SJSA1 (cell line): ENCODE measurements around the gene EPHB1. TPM values are rescaled to one million over a fixed set of nuclear protein-coding genes. Genes with fewer than 3 reads are reported as not detected.
A peak's percentile ranks its signal among the peaks of the same experiment; 100 is the strongest.

Experiments used
- DNase-seq, 2 experiments: peaks; one replicate each; pipeline ENCODE4 v3.0.0-alpha.2; 2015 to 2020; ENCODE audit warnings: low spot score in 2 of 2, low read depth in 1 of 2
- H3K27ac ChIP-seq: fragments of 250-450 bp; sonication (Bioruptor Pico); 2 replicates; pipeline ENCODE4 v1.5.1; 2020; ENCODE audit warnings: mild to moderate bottlenecking, moderate library complexity
- H3K27me3 ChIP-seq: fragments of 250-450 bp; sonication (Bioruptor Pico); replicated peaks from 2 replicates; pipeline ENCODE4 v1.5.1; 2020; ENCODE audit warnings: mild to moderate bottlenecking, moderate library complexity
- H3K36me3 ChIP-seq: fragments of 250-450 bp; sonication (Bioruptor Pico); 2 replicates; pipeline ENCODE4 v1.5.1; 2020; ENCODE audit warnings: mild to moderate bottlenecking
- H3K4me1 ChIP-seq: fragments of 250-450 bp; sonication (Bioruptor Pico); replicated peaks from 2 replicates; pipeline ENCODE4 v1.6.1; 2021; ENCODE audit warnings: mild to moderate bottlenecking
- H3K4me3 ChIP-seq: fragments of 250-450 bp; sonication (Bioruptor Pico); 2 replicates; pipeline ENCODE4 v1.5.1; 2020; ENCODE audit warnings: mild to moderate bottlenecking
- H3K9me3 ChIP-seq: fragments of 250-450 bp; sonication (Bioruptor Pico); replicated peaks from 2 replicates; pipeline ENCODE4 v1.5.1; 2020; ENCODE audit warnings: mild to moderate bottlenecking
- total RNA-seq: library from RNA; depleted of rRNA; stranded (reverse); fragments of >200 nt; shearing (Covaris generic); gene quantifications from 2 replicates; pipeline ENCODE4 v1.2.3, GENCODE V29; 2014; rRNA removed

The EPHB1 gene
- total RNA-seq, result not detected in 2 replicates

DNA sequence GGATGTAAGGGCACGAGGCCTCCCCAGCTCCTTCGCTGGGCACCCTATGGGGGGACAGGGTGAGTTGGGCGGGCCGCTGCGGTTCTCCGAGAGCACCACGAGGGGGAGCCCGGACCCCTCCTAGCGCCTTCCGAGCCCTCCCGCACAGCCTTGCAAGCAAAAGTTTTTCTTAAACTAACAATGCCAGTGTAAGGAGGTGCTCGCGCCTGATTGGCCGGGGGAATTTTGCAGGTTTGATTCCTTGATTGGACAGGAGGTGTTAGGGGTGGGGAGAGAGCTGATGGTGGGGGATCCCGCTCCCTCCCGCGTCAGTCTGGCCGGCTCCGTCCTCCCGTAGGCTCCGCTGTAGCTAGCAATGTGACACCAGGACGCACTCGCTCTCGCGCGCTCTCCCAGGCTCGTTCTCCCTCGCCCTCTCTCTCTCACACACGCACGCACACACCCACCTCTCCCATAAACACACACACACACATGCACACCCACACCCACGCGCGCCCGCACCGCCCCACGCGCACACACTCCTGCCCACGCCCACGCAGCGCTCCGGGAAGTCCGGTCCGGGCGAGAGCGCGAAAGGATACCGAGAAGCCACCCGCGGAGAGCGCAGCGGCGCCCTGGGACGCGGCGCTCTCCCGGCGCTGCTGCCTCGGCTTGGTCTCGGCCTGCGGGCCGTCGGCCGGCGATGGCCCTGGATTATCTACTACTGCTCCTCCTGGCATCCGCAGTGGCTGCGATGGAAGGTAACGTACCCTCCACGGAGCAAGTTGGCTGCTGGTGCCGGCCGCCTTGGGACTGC lies at the start of gene EPHB1:
Gene EPHB1 (plus strand): TSS at position 311 of the 796 bp plus-strand sequence.
- DNase-seq, result peak; percentile 78 to 79
- Histone ChIP-seq H3K27me3 (peaks cover 37% of the 10 kb centered on the region), H3K9me3 (no peaks in the 10 kb centered on the region)

DNA sequence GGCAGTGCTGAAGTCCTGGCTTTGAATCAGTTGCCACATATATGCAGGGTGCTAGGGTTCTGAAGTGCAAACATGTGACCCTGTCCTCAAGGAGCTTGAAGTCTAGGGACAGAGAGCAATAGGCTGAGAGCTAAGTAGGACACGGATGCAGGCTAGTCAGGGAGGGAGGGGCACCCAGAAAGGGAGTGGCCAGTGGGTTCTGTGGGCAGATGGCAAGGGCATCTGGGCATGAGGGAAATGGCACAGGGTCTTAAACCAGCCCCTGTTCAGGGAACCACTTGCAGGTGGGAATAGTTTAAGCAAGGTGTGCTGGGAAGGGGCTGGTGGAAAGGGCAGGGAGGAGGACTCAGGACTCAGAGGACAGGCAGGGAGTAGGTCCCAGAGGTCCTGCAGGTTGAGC lies 46.4 kb upstream of the EPHB1 start:
- Histone ChIP-seq H3K27me3 (no peaks in the 10 kb centered on the region), H3K36me3 (no peaks in the 10 kb centered on the region), H3K4me1 (no peaks in the 10 kb centered on the region), H3K27ac (no peak overlapping the region), H3K4me3 (no peak overlapping the region), H3K9me3 (no peaks in the 10 kb centered on the region)
- DNase-seq, result no peak

More for the DNA sequence above, at the start of gene EPHB1:
- Histone ChIP-seq H3K4me1 (peaks cover 15% of the 10 kb centered on the region), H3K36me3 (no peaks in the 10 kb centered on the region), H3K4me3 (peak within 1 kb of the TSS; percentile 29), H3K27ac (no peak within 1 kb of the TSS)

DNA sequence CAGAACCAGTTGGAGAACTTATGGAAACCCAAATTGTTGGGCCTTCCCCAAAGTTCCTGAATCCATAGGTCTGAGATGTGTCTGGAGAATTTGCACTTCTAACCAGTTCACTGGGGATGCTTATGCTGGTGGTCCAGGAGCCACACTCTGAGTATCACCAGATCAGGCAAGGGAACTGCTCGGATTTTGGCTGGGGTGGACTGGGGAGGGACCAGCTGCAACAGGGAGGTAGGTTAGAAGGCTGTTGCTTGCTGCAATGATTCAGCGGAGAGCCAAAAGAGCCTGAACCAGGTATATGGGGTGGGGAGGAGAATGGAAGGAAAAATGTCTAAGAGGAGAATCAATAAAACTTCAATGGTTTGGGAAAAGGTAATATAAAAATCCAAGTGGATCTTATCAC lies 45.9 kb upstream of the EPHB1 start:
- DNase-seq, result no peak
- H3K36me3 ChIP-seq, result no peaks in the 10 kb centered on the region
- no peaks in the 10 kb centered on the region for H3K9me3 ChIP-seq
- no peaks in the 10 kb centered on the region for H3K4me1 ChIP-seq
- no peaks in the 10 kb centered on the region for H3K27me3 ChIP-seq
- no peak overlapping the region for H3K27ac ChIP-seq
- H3K4me3 ChIP-seq, result no peak overlapping the region

DNA sequence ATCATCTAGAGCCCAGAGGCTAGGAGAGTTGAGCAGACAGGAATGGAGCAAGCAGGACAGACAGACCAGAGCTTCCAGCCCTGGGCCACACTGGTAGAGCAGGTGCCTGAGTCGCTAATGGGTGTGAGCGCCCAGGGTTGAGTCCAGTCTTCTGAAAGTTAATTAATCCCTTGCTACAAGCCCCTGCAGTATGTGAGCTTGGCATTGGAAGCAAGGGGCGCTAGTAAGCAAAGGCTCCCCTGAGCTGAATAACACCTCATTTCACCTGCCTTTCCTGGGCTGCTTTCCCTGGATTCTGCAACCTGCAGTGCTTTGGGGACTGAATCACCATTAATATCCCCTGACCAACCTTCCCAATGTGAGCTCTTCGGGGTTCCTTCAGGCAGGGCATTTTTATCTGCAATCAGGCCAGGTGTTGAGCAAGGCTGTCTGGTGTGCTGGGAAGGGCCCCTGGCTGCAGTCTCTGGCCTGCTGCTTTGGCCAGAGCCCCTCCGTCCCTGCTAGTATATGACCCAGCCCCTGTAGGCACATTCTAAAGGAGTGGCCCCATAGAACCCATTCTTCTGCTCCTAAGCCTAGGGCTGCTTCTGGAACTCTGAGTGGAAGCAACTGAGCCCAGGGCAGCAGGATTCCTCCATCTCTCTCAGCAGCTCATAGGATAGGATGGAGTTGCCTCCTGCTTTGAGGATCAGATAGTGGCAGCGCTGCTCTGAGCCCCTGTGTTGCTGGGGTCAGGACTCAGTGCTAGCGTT lies 45.1 kb upstream of the EPHB1 start:
- Histone ChIP-seq H3K4me1 (no peaks in the 10 kb centered on the region), H3K9me3 (no peaks in the 10 kb centered on the region), H3K27ac (no peak overlapping the region), H3K36me3 (no peaks in the 10 kb centered on the region), H3K27me3 (no peaks in the 10 kb centered on the region), H3K4me3 (no peak overlapping the region)
- no peak for DNase-seq

DNA sequence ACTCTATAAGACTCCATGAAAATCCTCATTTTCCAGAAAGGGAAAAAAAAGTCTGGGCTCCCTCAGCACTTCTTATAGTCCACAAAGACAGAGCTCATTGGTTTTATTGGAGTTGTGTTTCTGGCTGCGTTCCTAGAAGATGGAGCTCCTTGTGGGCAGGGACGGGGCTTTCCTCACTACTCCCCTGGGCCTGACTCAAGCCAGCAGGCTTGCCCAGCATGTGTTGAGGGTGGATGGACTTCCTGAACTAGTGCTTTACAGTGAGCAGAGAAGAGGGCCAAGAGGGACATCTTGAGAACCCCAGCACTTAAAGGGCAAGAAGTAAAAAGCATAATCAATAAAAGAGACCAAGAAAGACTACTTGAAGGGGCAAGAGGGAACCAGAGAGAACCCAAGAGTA lies 43.2 kb upstream of the EPHB1 start:
- DNase-seq, result no peak
- Histone ChIP-seq H3K27me3 (no peaks in the 10 kb centered on the region), H3K4me3 (no peak overlapping the region), H3K4me1 (no peaks in the 10 kb centered on the region), H3K9me3 (no peaks in the 10 kb centered on the region), H3K27ac (no peak overlapping the region), H3K36me3 (no peaks in the 10 kb centered on the region)

DNA sequence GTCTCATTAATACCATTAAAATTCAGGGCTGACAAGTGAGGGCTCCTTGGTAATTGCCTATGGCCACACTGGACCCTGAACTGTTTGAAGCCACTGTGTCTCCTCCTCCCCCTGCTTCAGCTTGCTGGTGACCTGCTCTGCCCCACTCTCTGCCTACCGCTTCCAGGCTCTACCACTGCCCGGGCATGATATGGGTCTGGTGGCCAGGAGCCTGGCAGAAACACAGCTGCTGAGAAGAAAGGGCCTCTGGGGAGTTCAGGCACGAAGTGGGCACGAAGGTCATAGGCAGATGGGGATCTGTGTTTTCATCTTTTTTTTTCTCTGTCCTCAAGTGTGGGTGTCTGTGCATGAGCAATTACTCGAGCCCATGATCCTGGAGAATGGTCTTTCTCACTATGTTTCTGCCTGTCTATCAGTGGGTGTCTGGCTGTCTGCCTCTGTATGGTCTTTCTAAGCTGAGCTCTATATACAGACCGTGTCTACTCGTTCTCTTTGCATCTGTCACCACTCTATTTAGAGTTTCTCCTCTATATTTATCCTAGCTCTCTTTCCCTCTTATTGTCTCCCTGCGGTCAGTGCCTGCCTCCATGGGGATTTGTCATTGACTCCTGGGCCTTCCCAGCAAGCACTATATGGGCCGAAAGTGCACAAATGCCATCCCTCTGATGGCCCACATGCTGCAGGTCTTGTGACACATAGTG lies 42.1 kb upstream of the EPHB1 start:
- H3K4me3 ChIP-seq, result no peak overlapping the region
- H3K27ac ChIP-seq, result no peak overlapping the region
- no peaks in the 10 kb centered on the region for H3K4me1 ChIP-seq
- no peaks in the 10 kb centered on the region for H3K27me3 ChIP-seq
- no peaks in the 10 kb centered on the region for H3K9me3 ChIP-seq
- H3K36me3 ChIP-seq, result no peaks in the 10 kb centered on the region
- DNase-seq, result no peak

DNA sequence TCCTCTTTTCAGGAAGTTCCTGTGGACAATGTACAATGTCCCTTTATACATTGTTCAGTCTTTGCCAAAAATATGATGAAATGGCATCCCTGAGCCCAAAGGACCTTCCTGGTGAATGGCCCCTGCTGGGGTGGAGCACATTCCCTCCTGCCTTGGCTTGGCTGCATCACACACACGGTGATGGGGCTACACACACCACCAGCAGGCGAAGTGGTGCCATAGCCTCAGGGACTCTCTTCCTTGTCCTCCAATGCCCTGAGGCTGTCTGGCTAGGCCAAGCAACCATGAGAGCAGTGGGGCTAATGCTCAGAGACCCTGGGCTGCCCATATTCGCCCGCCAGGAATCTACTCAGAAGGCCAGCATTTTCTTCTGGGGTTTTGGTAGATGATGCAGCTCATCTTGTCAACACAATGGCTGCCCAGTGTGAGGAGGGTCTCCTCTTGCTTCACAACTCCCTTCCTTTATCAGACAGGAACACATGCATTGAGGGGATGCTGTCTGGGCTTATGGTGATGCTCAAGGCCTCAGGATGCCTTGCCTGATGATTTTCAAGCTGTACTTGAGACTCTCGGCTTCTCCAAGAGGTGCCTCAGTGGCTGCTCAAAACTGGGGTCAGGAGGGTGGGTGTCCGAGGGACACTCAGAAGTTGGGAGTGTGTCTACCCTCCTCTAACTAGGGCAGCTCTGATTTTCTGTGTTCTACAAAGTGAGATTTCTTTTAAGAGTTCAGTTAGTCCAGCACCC lies 40.9 kb upstream of the EPHB1 start:
- no peaks in the 10 kb centered on the region for H3K27me3 ChIP-seq
- no peaks in the 10 kb centered on the region for H3K9me3 ChIP-seq
- no peak overlapping the region for H3K4me3 ChIP-seq
- DNase-seq, result no peak
- no peaks in the 10 kb centered on the region for H3K4me1 ChIP-seq
- H3K36me3 ChIP-seq, result no peaks in the 10 kb centered on the region
- H3K27ac ChIP-seq, result no peak overlapping the region

DNA sequence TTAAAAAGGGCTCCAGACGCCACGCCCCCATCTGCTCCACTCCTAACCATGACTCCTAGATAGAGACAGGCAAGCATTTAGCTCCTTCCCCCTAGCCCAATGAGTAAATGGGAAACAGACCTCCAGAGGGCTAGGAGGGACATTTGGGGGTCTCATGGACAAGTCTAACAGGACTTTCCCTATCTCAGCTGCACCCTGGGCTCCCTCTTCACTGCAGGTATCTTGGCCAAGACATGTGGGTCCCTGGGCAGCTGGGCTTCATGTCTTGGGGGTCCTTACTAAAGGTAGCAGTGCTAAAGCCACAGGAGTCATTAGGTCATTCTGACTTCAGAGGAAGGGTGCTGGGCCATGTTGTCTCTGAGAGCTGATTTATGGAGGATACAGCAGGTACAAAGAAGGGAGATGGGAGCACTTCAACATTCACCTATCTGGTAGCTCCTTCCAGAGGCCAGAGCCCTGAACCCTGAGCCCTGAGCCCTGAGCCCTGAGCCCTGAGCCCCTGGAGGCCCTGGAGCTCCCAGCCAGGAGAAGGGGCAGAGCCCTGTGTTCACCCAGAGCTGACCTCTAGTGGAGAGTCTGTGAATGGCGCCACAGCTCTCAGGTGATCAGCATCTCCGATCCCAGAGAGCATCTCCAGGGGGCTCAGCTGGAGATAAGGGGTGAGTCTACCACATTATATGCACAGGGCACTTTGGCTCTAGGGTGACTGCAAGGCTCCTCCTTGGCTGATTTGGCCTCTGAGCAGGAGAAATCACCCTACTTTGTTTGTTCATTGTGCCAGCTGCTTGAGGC lies 40.1 kb upstream of the EPHB1 start:
- Histone ChIP-seq H3K36me3 (no peaks in the 10 kb centered on the region), H3K4me1 (no peaks in the 10 kb centered on the region), H3K27ac (no peak overlapping the region), H3K9me3 (no peaks in the 10 kb centered on the region), H3K4me3 (no peak overlapping the region), H3K27me3 (no peaks in the 10 kb centered on the region)
- DNase-seq, result peak in 1 of 2 experiments; percentile 19

DNA sequence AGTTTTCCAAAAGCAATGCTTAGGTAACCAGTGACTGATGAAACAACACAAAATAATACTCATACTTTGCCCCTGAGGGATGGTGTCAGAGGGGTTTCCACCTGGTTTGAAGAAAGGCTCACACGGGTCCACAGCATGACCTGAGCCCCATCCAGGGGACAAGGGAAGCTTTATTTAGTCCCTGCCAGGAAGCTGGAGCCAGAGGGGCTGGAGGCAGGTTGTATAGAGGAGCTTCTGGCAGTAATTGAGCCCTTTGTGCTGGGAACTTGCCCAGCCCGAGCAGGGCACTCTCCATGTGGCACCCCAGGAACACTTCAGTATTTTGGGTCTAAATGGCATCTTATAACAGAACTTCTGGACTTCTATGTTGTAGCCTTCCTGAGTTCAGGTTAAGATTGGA lies 39.2 kb upstream of the EPHB1 start:
- H3K4me3 ChIP-seq, result no peak overlapping the region
- H3K4me1 ChIP-seq, result no peaks in the 10 kb centered on the region
- no peak overlapping the region for H3K27ac ChIP-seq
- H3K36me3 ChIP-seq, result no peaks in the 10 kb centered on the region
- DNase-seq, result no peak
- H3K27me3 ChIP-seq, result no peaks in the 10 kb centered on the region
- H3K9me3 ChIP-seq, result no peaks in the 10 kb centered on the region

DNA sequence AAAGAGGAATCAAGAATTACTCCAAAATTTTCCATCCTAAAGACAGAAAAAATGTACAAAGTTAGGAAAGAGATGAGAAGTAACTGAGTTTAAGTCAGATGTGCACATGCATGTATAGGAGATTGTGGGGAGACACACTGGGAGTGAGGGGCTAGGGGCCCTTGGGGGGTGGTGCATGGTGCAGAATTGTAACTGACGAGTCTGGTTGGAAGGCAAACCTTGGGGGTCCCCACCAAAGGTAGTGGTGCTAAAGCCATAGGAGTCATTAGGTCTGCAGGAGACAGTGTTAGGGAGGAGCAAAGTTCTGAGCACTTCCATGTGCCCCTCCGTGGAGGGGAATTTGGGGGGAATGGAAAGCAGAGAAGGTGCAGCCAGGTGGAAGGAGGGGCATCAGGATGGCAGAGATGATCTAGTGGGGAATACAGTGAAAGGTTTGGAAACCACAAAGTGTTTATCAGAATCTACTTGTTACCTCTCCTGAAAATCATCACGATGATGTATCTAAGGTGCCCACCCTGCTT lies 37.5 kb upstream of the EPHB1 start:
- H3K9me3 ChIP-seq, result no peaks in the 10 kb centered on the region
- no peaks in the 10 kb centered on the region for H3K27me3 ChIP-seq
- no peak overlapping the region for H3K4me3 ChIP-seq
- no peaks in the 10 kb centered on the region for H3K36me3 ChIP-seq
- H3K4me1 ChIP-seq, result no peaks in the 10 kb centered on the region
- DNase-seq, result no peak
- H3K27ac ChIP-seq, result no peak overlapping the region

DNA sequence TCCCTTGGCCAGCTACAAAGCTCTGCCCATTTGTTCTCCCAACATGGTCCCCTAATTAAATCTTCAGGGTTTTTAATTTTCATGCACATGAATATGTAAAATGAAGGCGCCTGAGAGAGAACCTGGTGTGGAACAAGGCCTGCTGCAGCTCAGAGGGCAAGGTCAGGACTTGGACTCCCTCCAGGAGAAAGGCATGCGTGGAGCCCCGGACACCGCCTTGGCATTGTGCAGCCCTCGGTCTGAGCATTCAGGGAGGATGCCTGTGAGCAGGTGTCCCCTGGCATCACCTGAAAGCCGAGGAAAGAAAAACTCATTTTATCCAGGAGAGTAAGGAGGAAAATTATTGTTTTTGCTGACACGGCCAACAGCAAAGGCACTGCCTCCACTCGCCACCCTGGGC lies 33.8 kb upstream of the EPHB1 start:
- Histone ChIP-seq H3K27me3 (no peaks in the 10 kb centered on the region), H3K36me3 (no peaks in the 10 kb centered on the region), H3K27ac (no peak overlapping the region), H3K4me1 (no peaks in the 10 kb centered on the region), H3K9me3 (no peaks in the 10 kb centered on the region), H3K4me3 (no peak overlapping the region)
- no peak for DNase-seq

DNA sequence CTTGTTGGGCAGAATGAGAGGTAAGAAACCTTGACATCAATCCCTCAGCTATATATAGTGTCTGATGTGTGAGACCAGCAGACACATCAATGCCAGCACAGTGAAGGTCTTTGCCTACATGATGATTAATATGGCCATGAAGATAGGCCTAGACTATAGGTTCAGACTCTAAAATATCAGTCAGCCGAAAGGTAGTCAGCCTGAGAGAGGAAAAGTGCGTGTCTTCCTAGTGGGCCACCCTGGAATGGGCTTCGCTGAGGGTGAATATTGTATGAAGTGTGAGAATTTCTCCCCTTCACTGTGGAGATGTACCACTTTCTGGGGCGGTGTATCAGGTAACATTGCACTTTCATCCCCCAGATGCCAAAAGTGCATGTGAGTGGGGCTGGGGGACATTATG lies 33.0 kb upstream of the EPHB1 start:
- no peak for DNase-seq
- H3K27me3 ChIP-seq, result no peaks in the 10 kb centered on the region
- H3K4me1 ChIP-seq, result no peaks in the 10 kb centered on the region
- H3K4me3 ChIP-seq, result no peak overlapping the region
- H3K9me3 ChIP-seq, result no peaks in the 10 kb centered on the region
- H3K27ac ChIP-seq, result no peak overlapping the region
- H3K36me3 ChIP-seq, result no peaks in the 10 kb centered on the region

DNA sequence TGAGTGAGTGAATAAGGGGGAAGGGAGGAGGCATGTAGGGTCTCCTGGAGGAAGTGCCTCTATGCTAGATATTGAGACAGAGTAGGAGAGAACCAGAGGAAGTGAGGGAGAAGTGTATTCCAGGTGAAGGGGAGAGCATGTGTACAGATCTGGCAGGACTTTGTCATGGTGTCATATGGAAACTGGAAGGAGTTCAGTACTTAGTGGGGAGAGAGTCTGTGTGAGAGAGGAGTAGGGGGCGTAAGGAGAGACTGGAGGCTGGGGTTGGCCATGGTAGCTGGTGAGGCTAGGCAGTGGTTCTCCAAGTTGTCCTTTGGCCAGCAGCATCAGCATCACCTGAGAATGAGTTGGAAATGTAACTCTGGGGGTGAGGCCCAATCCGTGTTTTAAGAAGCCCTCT lies 29.6 kb upstream of the EPHB1 start:
- H3K4me1 ChIP-seq, result no peaks in the 10 kb centered on the region
- no peaks in the 10 kb centered on the region for H3K9me3 ChIP-seq
- H3K27ac ChIP-seq, result no peak overlapping the region
- H3K27me3 ChIP-seq, result no peaks in the 10 kb centered on the region
- H3K4me3 ChIP-seq, result no peak overlapping the region
- DNase-seq, result no peak
- no peaks in the 10 kb centered on the region for H3K36me3 ChIP-seq
